K562 (cell line): Measurements from ENCODE around the gene BCL6B. TPM values are rescaled to one million over a fixed set of nuclear protein-coding genes. Genes with fewer than 3 reads are reported as not detected.
A peak's percentile ranks its signal among the peaks of the same experiment; 100 is the strongest.

ENCODE experiments used
- ATAC-seq: fragments of 200-7000 bp; cut with Tn5 transposase; 3 replicates; pipeline ENCODE4 v1.9.1; 2020; ENCODE audit warnings: moderate library complexity
- BruUV-seq: library from RNA; stranded (reverse); fragments of 400-500 nt; replicated peaks from 2 replicates; lab custom pipeline; 2021; lab: Mats Ljungman, UMichigan
- CTCF ChIA-PET: fragments of 300-600 bp; formaldehyde crosslinking; extraction: SDS; loops from one replicate; lab custom pipeline; 2021; ENCODE audit warnings: low intra/inter-chr PET ratio; lab: Yijun Ruan, JAX
- POLR2A ChIA-PET: fragments of 300-600, 350-650 bp; sonication (Branson Sonifier 250); formaldehyde crosslinking; extraction: SDS; loops from one replicate; lab custom pipeline; 2021; ENCODE audit warnings: antibody characterized with exemption, inconsistent platforms; lab: Yijun Ruan, JAX
- DNase-seq, 4 experiments: peaks; one replicate each; pipeline versions ENCODE4 v3.0.0 to v3.0.0-alpha.2; 2011 to 2018; ENCODE audit warnings: low spot score in 3 of 4, mixed read lengths in 3 of 4; ENCODE audit errors: extremely low read depth in 1 of 4
- FAIRE-seq: peaks from 2 replicates; lab custom pipeline; 2011; peaks lifted over from hg19 to GRCh38; lab: Jason Lieb, UNC
- H2AFZ ChIP-seq: 2 replicates; pipeline ENCODE4 v1.6.0; 2011; ENCODE audit warnings: low read depth, low read length, control low read depth, inconsistent platforms
- H3K27ac ChIP-seq: fragments of 200-600 bp; 3 replicates; pipeline ENCODE4 v1.8.0; 2011; ENCODE audit warnings: low read depth, mild to moderate bottlenecking, control low read depth, inconsistent platforms, low read length, moderate library complexity, mixed read lengths; ENCODE audit errors: extremely low read depth
- H3K27me3 ChIP-seq, 2 experiments: fragments of 300-600 bp in 1 of 2; 2 replicates in 1 of 2; 3 replicates in 1 of 2; pipeline versions ENCODE4 v1.6.0 to v1.8.0; 2011; ENCODE audit warnings: inconsistent platforms in 2 of 2, low read length in 2 of 2, mild to moderate bottlenecking in 1 of 2, mixed read lengths in 1 of 2, moderate library complexity in 1 of 2; ENCODE audit not compliant: control insufficient read depth in 2 of 2, insufficient read depth in 2 of 2
- H3K36me3 ChIP-seq: fragments of 300-600 bp; 3 replicates; pipeline ENCODE4 v1.8.0; 2011; ENCODE audit warnings: mild to moderate bottlenecking, low read length, inconsistent platforms; ENCODE audit not compliant: control insufficient read depth, insufficient read depth
- H3K4me1 ChIP-seq, 2 experiments: fragments of 200-600 bp in 1 of 2; replicated peaks in 1 of 2; 2 replicates in 1 of 2; 3 replicates in 1 of 2; pipeline versions ENCODE4 v1.5.1 to v1.8.0; 2011; ENCODE audit warnings: inconsistent platforms in 2 of 2, low read length in 2 of 2, mild to moderate bottlenecking in 1 of 2, mixed read lengths in 1 of 2, moderate library complexity in 1 of 2; ENCODE audit not compliant: control insufficient read depth in 2 of 2, insufficient read depth in 2 of 2
- H3K4me2 ChIP-seq: 2 replicates; pipeline ENCODE4 v1.6.1; 2011; ENCODE audit warnings: low read length, control low read depth, inconsistent platforms, mixed read lengths; ENCODE audit not compliant: insufficient read depth
- H3K4me3 ChIP-seq: fragments of 200-600 bp; sonication (generic), shearing (Covaris generic); 2 replicates; pipeline ENCODE4 v1.5.1; 2016; ENCODE audit warnings: control low read depth, inconsistent platforms
- H3K79me2 ChIP-seq: fragments of 200-600 bp; 3 replicates; pipeline ENCODE4 v1.8.0; 2011; ENCODE audit warnings: low read length, inconsistent platforms; ENCODE audit not compliant: control insufficient read depth, insufficient read depth
- H3K9ac ChIP-seq, 2 experiments: 2 replicates each; pipeline versions ENCODE4 v1.6.0 to v1.6.1; 2011; ENCODE audit warnings: low read depth in 2 of 2, low read length in 2 of 2, control low read depth in 1 of 2, inconsistent platforms in 1 of 2, mild to moderate bottlenecking in 1 of 2, mixed read lengths in 1 of 2; ENCODE audit not compliant: insufficient read depth in 1 of 2
- H3K9me1 ChIP-seq: one replicate; pipeline ENCODE4 v1.6.0; 2011; ENCODE audit warnings: inconsistent platforms, mild to moderate bottlenecking, low read length, moderate library complexity; ENCODE audit not compliant: control insufficient read depth, insufficient read depth
- H3K9me3 ChIP-seq: replicated peaks from 2 replicates; pipeline ENCODE4 v1.5.1; 2011; ENCODE audit warnings: low read depth, low read length, inconsistent platforms; ENCODE audit not compliant: control insufficient read depth, insufficient read depth
- H4K20me1 ChIP-seq: replicated peaks from 2 replicates; pipeline ENCODE4 v1.6.1; 2011; ENCODE audit warnings: low read length, inconsistent platforms, mixed read lengths; ENCODE audit not compliant: control insufficient read depth, insufficient read depth
- ARID1B ChIP-seq: fragments of 450-650 bp; IDR thresholded peaks from 2 replicates; pipeline ENCODE4 v1.6.1; 2016; ENCODE audit warnings: antibody characterized with exemption, mild to moderate bottlenecking, inconsistent platforms
- CBX5 ChIP-seq: IDR thresholded peaks from 2 replicates; pipeline ENCODE4 v1.6.1; 2014; ENCODE audit warnings: low read depth, borderline replicate concordance
- CSDE1 ChIP-seq, 2 experiments: fragments of 450-650 bp; IDR thresholded peaks; 2 replicates each; pipeline ENCODE4 v1.6.1; 2016; ENCODE audit warnings: mild to moderate bottlenecking in 1 of 2
- KLF16 ChIP-seq: IDR thresholded peaks from 2 replicates; pipeline ENCODE4 v1.6.1; 2016; ENCODE audit warnings: antibody characterized with exemption
- MCM2 ChIP-seq: fragments of 450-650 bp; IDR thresholded peaks from 2 replicates; pipeline ENCODE4 v1.6.1; 2017; ENCODE audit warnings: low read depth, mild to moderate bottlenecking
- MEIS2 ChIP-seq: fragments of 450-650 bp; IDR thresholded peaks from 2 replicates; pipeline ENCODE4 v1.6.1; 2014; ENCODE audit warnings: mild to moderate bottlenecking; ENCODE audit not compliant: partially characterized antibody
- NFRKB ChIP-seq: fragments of 450-650 bp; IDR thresholded peaks from 2 replicates; pipeline ENCODE4 v1.6.1; 2016; ENCODE audit warnings: low read depth
- PHF8 ChIP-seq: fragments of 200-600 bp; sonication (generic); IDR thresholded peaks from 2 replicates; pipeline ENCODE4 v1.6.1; 2012; ENCODE audit warnings: mixed run types, mild to moderate bottlenecking, inconsistent platforms, low read length, moderate library complexity, borderline replicate concordance
- RBM22 ChIP-seq: fragments of 200-400 bp; formaldehyde crosslinking; IDR thresholded peaks from 2 replicates; pipeline ENCODE4 v1.6.1; 2018; ENCODE audit warnings: low read length, low read depth; ENCODE audit not compliant: poor library complexity, severe bottlenecking
- ZFPM2 ChIP-seq: fragments of 250-450 bp; sonication (Bioruptor Pico); IDR thresholded peaks from 2 replicates; pipeline ENCODE4 v1.5.1; 2022; ENCODE audit warnings: mild to moderate bottlenecking
- ZNF644 ChIP-seq: fragments of 200-800 bp; sonication (Bioruptor generic); IDR thresholded peaks from 2 replicates; pipeline ENCODE4 v1.6.1; 2016; ENCODE audit warnings: low read depth, missing genetic modification characterization, missing compliant biosample characterization
- WGBS: fragments of 100-300 bp; shearing (Covaris generic); methylation state at CpG from one replicate; pipeline ENCODE4 v1.1.6; 2016; ENCODE audit warnings: low coverage, mixed read lengths; ENCODE audit not compliant: insufficient coverage; ENCODE audit errors: missing lambda C conversion rate; 5-methylcytosine and 5-hydroxymethylcytosine counted together
- in situ Hi-C: fragments of 300-500 bp; cut with MboI; formaldehyde crosslinking; loops from 4 replicates; pipeline ENCODE4 v1.15.0; 2018; ENCODE audit warnings: inconsistent platforms, mixed read lengths
- intact Hi-C: fragments of 100-400 bp; cut with micrococcal nuclease; formaldehyde crosslinking; loops from 2 replicates; pipeline ENCODE4 v1.14.2; 2022
- polyA plus RNA-seq, 8 experiments: library from polyadenylated mRNA; depleted of rRNA in 4 of 8; stranded (reverse) in 5 of 8; unstranded in 3 of 8; fragments of >200 nt; fragmentation: Nextera tagmentation in 2 of 8; fragmentation: Illumina TruSeq in 1 of 8; extraction: Ambion mirVana in 2 of 8; extraction: Trizol in 1 of 8; gene quantifications; 2 replicates each; pipeline versions ENCODE4 v1.2.1 to v1.2.3, GENCODE V29; 2011 to 2014; ENCODE audit warnings: inconsistent platforms in 1 of 8, missing spikeins in 1 of 8
- total RNA-seq, 7 experiments: library from RNA; depleted of rRNA in 6 of 7; stranded (reverse); fragments of >200 nt in 6 of 7; fragmentation: Illumina TruSeq in 2 of 7; extraction: Trizol in 2 of 7; gene quantifications; 2 replicates each; pipeline versions ENCODE4 v1.2.1 to v1.2.3, GENCODE V29; 2011 to 2021; ENCODE audit warnings: low replicate concordance in 1 of 7
- TF ChIP-seq, protein P1 (sequence below): fragments of 450-650 bp; IDR thresholded peaks from 2 replicates; pipeline ENCODE4 v1.6.1; 2016
- TF ChIP-seq, protein P2 (sequence below), 2 experiments: IDR thresholded peaks in 1 of 2; conservative IDR thresholded peaks in 1 of 2; 2 replicates each; pipeline ENCODE4 v1.6.1; 2016; ENCODE audit warnings: low read depth in 2 of 2, mild to moderate bottlenecking in 1 of 2, missing compliant biosample characterization in 1 of 2, missing genetic modification characterization in 1 of 2, moderate library complexity in 1 of 2
- TF ChIP-seq, protein P3 (sequence below): fragments of 450-650 bp; IDR thresholded peaks from 2 replicates; pipeline ENCODE4 v1.6.1; 2014; ENCODE audit warnings: low read depth, mild to moderate bottlenecking, moderate library complexity, borderline replicate concordance
- TF ChIP-seq, protein P4 (sequence below): IDR thresholded peaks from 2 replicates; pipeline ENCODE4 v1.6.1; 2011; ENCODE audit not compliant: insufficient read length; ENCODE audit errors: extremely low read depth

BCL6B gene
- total and polyA plus RNA-seq, 9 of the 15 experiments (the other 6 are each of a cell fraction or from before 2014, with no cell fraction given) = 0.89 to 5.0 (median 3.6) TPM

DNA sequence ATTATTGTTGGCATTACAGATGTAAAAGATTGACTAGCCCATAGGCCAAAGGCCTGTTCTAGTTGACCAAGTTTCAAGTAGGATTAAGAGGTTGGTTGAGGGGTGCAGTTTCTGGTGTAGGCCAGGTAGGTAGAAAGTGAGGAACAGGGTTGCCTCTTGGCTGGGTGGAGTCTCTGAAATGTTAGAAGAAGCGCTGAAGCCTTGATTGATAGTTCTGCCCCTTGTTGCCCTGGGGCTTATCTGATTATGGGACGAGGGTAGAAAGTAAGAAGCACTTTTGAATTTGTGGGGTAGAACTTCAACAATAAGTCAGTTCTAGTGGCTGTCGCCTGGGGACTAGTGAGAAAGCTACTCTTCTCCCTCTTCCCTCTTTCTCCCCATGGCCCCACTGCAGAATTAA, 6.2 kb downstream of the BCL6B start:
- TF ChIP-seq ARID1B = no peak
- no peak for TF ChIP-seq MCM2
- no peak for TF ChIP-seq CSDE1 (IDR thresholded peaks at IDR 0.05)
- no peak for TF ChIP-seq KLF16
- TF ChIP-seq RBM22 = no peak
- TF ChIP-seq MEIS2 = peak; percentile 75
- TF ChIP-seq ZFPM2 (CRISPR knock-in tag) = no peak
- TF ChIP-seq ZNF644 (tag) = no peak
- no peak for TF ChIP-seq PHF8
- TF ChIP-seq, protein P1, sequence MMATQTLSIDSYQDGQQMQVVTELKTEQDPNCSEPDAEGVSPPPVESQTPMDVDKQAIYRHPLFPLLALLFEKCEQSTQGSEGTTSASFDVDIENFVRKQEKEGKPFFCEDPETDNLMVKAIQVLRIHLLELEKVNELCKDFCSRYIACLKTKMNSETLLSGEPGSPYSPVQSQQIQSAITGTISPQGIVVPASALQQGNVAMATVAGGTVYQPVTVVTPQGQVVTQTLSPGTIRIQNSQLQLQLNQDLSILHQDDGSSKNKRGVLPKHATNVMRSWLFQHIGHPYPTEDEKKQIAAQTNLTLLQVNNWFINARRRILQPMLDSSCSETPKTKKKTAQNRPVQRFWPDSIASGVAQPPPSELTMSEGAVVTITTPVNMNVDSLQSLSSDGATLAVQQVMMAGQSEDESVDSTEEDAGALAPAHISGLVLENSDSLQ = peak; percentile 58
- TF ChIP-seq NFRKB = no peak
- TF ChIP-seq, protein P2, sequence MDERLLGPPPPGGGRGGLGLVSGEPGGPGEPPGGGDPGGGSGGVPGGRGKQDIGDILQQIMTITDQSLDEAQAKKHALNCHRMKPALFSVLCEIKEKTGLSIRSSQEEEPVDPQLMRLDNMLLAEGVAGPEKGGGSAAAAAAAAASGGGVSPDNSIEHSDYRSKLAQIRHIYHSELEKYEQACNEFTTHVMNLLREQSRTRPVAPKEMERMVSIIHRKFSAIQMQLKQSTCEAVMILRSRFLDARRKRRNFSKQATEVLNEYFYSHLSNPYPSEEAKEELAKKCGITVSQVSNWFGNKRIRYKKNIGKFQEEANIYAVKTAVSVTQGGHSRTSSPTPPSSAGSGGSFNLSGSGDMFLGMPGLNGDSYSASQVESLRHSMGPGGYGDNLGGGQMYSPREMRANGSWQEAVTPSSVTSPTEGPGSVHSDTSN (CRISPR knock-in tag; IDR thresholded peaks at IDR 0.05; ENCODE audit: low read depth) = no peak
- TF ChIP-seq, protein P2 (tag; conservative IDR thresholded peaks at IDR 0.05; ENCODE audit: low read depth) = peak; percentile 74; the same call in 1 of the 2 replicates
- TF ChIP-seq, protein P3, sequence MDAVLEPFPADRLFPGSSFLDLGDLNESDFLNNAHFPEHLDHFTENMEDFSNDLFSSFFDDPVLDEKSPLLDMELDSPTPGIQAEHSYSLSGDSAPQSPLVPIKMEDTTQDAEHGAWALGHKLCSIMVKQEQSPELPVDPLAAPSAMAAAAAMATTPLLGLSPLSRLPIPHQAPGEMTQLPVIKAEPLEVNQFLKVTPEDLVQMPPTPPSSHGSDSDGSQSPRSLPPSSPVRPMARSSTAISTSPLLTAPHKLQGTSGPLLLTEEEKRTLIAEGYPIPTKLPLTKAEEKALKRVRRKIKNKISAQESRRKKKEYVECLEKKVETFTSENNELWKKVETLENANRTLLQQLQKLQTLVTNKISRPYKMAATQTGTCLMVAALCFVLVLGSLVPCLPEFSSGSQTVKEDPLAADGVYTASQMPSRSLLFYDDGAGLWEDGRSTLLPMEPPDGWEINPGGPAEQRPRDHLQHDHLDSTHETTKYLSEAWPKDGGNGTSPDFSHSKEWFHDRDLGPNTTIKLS = no peak
- TF ChIP-seq CBX5 = no peak
- TF ChIP-seq, protein P4, sequence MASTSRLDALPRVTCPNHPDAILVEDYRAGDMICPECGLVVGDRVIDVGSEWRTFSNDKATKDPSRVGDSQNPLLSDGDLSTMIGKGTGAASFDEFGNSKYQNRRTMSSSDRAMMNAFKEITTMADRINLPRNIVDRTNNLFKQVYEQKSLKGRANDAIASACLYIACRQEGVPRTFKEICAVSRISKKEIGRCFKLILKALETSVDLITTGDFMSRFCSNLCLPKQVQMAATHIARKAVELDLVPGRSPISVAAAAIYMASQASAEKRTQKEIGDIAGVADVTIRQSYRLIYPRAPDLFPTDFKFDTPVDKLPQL = no peak
- Histone ChIP-seq H3K27ac (no peak overlapping the region), H3K9me1 (no peaks in the 10 kb centered on the region), H2AFZ (no peak overlapping the region), H4K20me1 (no peaks in the 10 kb centered on the region), H3K36me3 (peaks cover 10% of the 10 kb centered on the region; the same call in 2 of the 3 replicates), H3K4me1 (peaks cover 16 to 24% of the 10 kb centered on the region in 2 experiments), H3K27me3 (no peaks in the 10 kb centered on the region), H3K79me2 (peaks cover 14% of the 10 kb centered on the region), H3K9ac (no peak overlapping the region), H3K4me2 (no peak overlapping the region), H3K9me3 (no peaks in the 10 kb centered on the region), H3K4me3 (no peak overlapping the region)
- no TSS peak for BruUV-seq
- in situ Hi-C loops (loop anchor here (25.0 kb wide), 1 partner anchor 533 kb away; the partner anchor contains the start of genes SENP3 and TNFSF13), intact Hi-C loops (no loop called here)
- CTCF ChIA-PET = no interaction called here
- 10% methylated on average over 3 of the region's 3 CpGs for WGBS
- DNase-seq (no peak), ATAC-seq (no peak), FAIRE-seq (peak; percentile 11)
- POLR2A ChIA-PET = no interaction called here
